ENCODE results near the gene LIN28B. TPM values are rescaled to one million over a fixed set of nuclear protein-coding genes. Genes with fewer than 3 reads are reported as not detected.

LIN28B gene
- total RNA-seq, 1 experiment from 2014 or later, result 0.25 TPM

DNA sequence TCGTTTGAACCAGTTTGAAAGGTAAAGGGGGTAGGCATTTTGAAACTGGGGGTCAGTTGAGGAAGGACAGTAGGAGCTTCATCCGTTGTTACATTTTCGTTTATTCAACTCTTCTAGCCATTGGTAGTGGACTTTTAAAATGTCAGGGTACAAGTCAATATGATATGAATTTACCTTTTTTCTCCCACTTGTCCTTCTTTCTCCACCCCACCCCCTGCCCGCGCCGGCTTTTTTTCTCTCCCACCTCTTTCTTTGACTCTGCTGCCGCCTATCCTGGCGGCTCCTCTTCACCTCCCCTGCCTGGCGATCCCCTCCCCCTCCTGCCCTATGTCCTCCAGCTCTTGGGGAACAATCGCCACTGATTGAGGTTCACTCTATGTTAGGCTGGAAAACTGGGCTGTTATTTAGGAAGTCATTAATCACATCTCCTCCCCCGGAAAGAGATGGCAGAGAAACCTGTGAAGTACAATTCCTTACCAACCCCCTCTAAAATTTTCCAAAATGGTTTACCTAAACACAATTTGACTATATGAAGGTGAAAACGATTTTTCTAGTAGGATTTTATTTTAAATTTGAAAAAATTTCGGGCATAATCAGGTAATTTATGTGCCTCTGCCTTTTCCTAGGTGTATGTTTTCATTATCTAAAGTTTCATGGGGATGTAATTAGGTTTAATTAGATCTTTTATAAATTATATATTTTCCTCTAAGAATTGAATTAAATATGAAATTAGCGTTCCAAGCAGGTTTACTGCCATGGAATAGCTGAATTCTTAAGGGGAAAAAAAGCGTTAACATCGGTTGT lies 778 bp upstream of the LIN28B start:
- TF ChIP-seq TCF7L2 (IDR thresholded peaks at IDR 0.05; ENCODE audit: borderline replicate concordance, extremely low read depth, insufficient read depth, insufficient read length) (no peak), SIN3A (IDR thresholded peaks at IDR 0.05; ENCODE audit: low read depth) (no peak), ELF1 (IDR thresholded peaks at IDR 0.05; ENCODE audit: borderline replicate concordance, low read depth) (no peak), EZH2 (IDR thresholded peaks at IDR 0.05) (no peak), CBX3 (IDR thresholded peaks at IDR 0.05; ENCODE audit: low read depth) (no peak), POLR2A (IDR thresholded peaks at IDR 0.05; ENCODE audit: borderline replicate concordance, extremely low read depth, insufficient read depth, insufficient read length) (no peak), ZFX (IDR thresholded peaks at IDR 0.05) (no peak), CEBPB (IDR thresholded peaks at IDR 0.05; ENCODE audit: low read depth) (no peak)
- TF ChIP-seq, protein P1, sequence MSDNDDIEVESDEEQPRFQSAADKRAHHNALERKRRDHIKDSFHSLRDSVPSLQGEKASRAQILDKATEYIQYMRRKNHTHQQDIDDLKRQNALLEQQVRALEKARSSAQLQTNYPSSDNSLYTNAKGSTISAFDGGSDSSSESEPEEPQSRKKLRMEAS (IDR thresholded peaks at IDR 0.05), result no peak
- TF ChIP-seq, protein P2, sequence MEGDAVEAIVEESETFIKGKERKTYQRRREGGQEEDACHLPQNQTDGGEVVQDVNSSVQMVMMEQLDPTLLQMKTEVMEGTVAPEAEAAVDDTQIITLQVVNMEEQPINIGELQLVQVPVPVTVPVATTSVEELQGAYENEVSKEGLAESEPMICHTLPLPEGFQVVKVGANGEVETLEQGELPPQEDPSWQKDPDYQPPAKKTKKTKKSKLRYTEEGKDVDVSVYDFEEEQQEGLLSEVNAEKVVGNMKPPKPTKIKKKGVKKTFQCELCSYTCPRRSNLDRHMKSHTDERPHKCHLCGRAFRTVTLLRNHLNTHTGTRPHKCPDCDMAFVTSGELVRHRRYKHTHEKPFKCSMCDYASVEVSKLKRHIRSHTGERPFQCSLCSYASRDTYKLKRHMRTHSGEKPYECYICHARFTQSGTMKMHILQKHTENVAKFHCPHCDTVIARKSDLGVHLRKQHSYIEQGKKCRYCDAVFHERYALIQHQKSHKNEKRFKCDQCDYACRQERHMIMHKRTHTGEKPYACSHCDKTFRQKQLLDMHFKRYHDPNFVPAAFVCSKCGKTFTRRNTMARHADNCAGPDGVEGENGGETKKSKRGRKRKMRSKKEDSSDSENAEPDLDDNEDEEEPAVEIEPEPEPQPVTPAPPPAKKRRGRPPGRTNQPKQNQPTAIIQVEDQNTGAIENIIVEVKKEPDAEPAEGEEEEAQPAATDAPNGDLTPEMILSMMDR (IDR thresholded peaks at IDR 0.05 in 2 of 3, conservative IDR thresholded peaks at IDR 0.05 in 1 of 3; ENCODE audit: borderline replicate concordance in 1 of 3, insufficient read depth in 1 of 3, low read depth in 2 of 3, low read length in 2 of 3), result no peak
- H3K9me3 ChIP-seq (ENCODE audit: control insufficient read depth in 1 of 2, insufficient read depth in 1 of 2, low read depth in 1 of 2, low read length in 2 of 2), result no peaks in the 10 kb centered on the region
- H3K4me3 ChIP-seq (replicated peaks in 1 of 2; ENCODE audit: low read depth in 1 of 2, low read length in 2 of 2), result no peak overlapping the region
- H3K36me3 ChIP-seq (ENCODE audit: control insufficient read depth in 1 of 2, insufficient read depth in 2 of 2, low read length in 2 of 2), result no peaks in the 10 kb centered on the region
- H3K27ac ChIP-seq (ENCODE audit: low read depth, low read length), result no peak overlapping the region
- BruUV-seq (replicated peaks), result no TSS peak
- intact Hi-C loops (cut with micrococcal nuclease), result no loop called here
- no peak overlapping the region for H2AFZ ChIP-seq (ENCODE audit: low read depth, low read length, poor library complexity, severe bottlenecking)
- no peaks in the 10 kb centered on the region for H3K27me3 ChIP-seq (ENCODE audit: insufficient read depth, low read length)
- POLR2A ChIA-PET, result no interaction called here
- peaks cover 6 to 14% of the 10 kb centered on the region in 2 experiments; a peak in 3 of 4 replicates for H3K4me1 ChIP-seq (ENCODE audit: control insufficient read depth in 1 of 2, insufficient read depth in 2 of 2, low read length in 2 of 2)
- DNase-seq (ENCODE audit: low read depth, low spot score) (no peak), ATAC-seq (no peak)
- H3K4me2 ChIP-seq (ENCODE audit: low read length), result no peak overlapping the region
- no peak overlapping the region for H3K9ac ChIP-seq (ENCODE audit: low read length)
- no peaks in the 10 kb centered on the region for H3K9me2 ChIP-seq (ENCODE audit: insufficient read depth)
- H3K79me2 ChIP-seq (ENCODE audit: insufficient read depth, low read length), result no peaks in the 10 kb centered on the region
- RAD21 ChIA-PET (ENCODE audit: low non-redundant PET in 1 of 2, low total read pairs in 2 of 2, uncharacterized antibody in 2 of 2, unreplicated experiment in 2 of 2), result no interaction called here
- CTCF ChIA-PET, result no interaction called here
- H4K20me1 ChIP-seq (ENCODE audit: insufficient read depth), result no peaks in the 10 kb centered on the region

Data from HCT116 (cell line).